Breast epithelium (tissue), 3 donors: ENCODE results near the gene ETFB.

Experiments used
- CTCF ChIP-seq, 3 donors: fragments of 450-650 bp; IDR thresholded peaks; one replicate each; pipeline ENCODE4 v1.5.1; 2016 to 2017; ENCODE audit warnings: antibody characterized with exemption in 3 of 3, mild to moderate bottlenecking in 3 of 3, moderate library complexity in 3 of 3
- POLR2A ChIP-seq: fragments of 450-650 bp; IDR thresholded peaks from one replicate; pipeline ENCODE4 v1.6.1; 2016; ENCODE audit warnings: antibody characterized with exemption, mild to moderate bottlenecking, moderate library complexity

- TF ChIP-seq CTCF (IDR thresholded peaks at IDR 0.05) (no peak), POLR2A (no peak)
Measured at GRCh38 chr19:51311351-51312257, 54.6 kb downstream of the ETFB start, which contains the start of gene IGLON5.
